Measurements from ENCODE around the gene GJD3. TPM values are rescaled to one million over a fixed set of nuclear protein-coding genes. Genes with fewer than 3 reads are reported as not detected.

Gene GJD3
- total and polyA plus RNA-seq, 9 of the 15 experiments (the other 6 are each of a cell fraction or from before 2014, with no cell fraction given) = 0.17 to 0.38 TPM; not detected in 7

GRCh38 chr17:40345161-40345993 is 19.2 kb downstream of the GJD3 start (continued):
- TF ChIP-seq POLR2AphosphoS5 (IDR thresholded peaks at IDR 0.05; ENCODE audit: control insufficient read depth, insufficient read depth, low read depth, low read length) = no peak
- no peak for TF ChIP-seq STAT5B (CRISPR knock-in tag; IDR thresholded peaks at IDR 0.05)
- TF ChIP-seq ZNF655 (CRISPR knock-in tag; IDR thresholded peaks at IDR 0.05) = no peak
- no peak for TF ChIP-seq ZNF75A (CRISPR knock-in tag; IDR thresholded peaks at IDR 0.05)
- no peak for TF ChIP-seq TAF1 (IDR thresholded peaks at IDR 0.05; ENCODE audit: control insufficient read depth, extremely low read depth, insufficient read depth, low read length, severe bottlenecking)
- TF ChIP-seq MGA (IDR thresholded peaks at IDR 0.05) = peak; percentile 89
- no peak for TF ChIP-seq ZNF695 (CRISPR knock-in tag; IDR thresholded peaks at IDR 0.05)
- no peak for TF ChIP-seq DLX4 (CRISPR knock-in tag; IDR thresholded peaks at IDR 0.05)
- TF ChIP-seq ZNF445 (CRISPR knock-in tag; IDR thresholded peaks at IDR 0.05; ENCODE audit: low read depth) = no peak
- peak in 1 of 2 experiments; percentile 38; a peak in 3 of 4 replicates for TF ChIP-seq NRF1 (conservative IDR thresholded peaks at IDR 0.05 in 1 of 2, IDR thresholded peaks at IDR 0.05 in 1 of 2)
- TF ChIP-seq BRD4 (IDR thresholded peaks at IDR 0.05) = no peak
- TF ChIP-seq TAF15 (IDR thresholded peaks at IDR 0.05; ENCODE audit: low read depth, low read length) = no peak
- TF ChIP-seq ZNF165 (CRISPR knock-in tag; IDR thresholded peaks at IDR 0.05; ENCODE audit: borderline replicate concordance) = no peak
- TF ChIP-seq SMC3 (conservative IDR thresholded peaks at IDR 0.05; ENCODE audit: insufficient read depth, low read depth, low read length) = no peak

Data from K562 (cell line).